IMR-90 (cell line): ENCODE results near the gene DOCK1.

Experiments used
- BHLHE40 ChIP-seq: fragments of 150-350 bp; IDR thresholded peaks from 2 replicates; pipeline ENCODE4 v1.6.1; 2016; ENCODE audit warnings: mild to moderate bottlenecking, low read depth, low read length
- CEBPB ChIP-seq: IDR thresholded peaks from 2 replicates; pipeline ENCODE4 v1.6.1; 2012; ENCODE audit warnings: low read depth, low read length, improper control_type of control experiment
- CHD1 ChIP-seq: IDR thresholded peaks from 2 replicates; pipeline ENCODE4 v1.6.1; 2012; ENCODE audit warnings: low read depth, low read length, improper control_type of control experiment
- CTCF ChIP-seq: conservative IDR thresholded peaks from 2 replicates; pipeline ENCODE4 v1.5.1; 2012; ENCODE audit warnings: mild to moderate bottlenecking, low read depth, low read length, improper control_type of control experiment
- MAZ ChIP-seq: IDR thresholded peaks from 2 replicates; pipeline ENCODE4 v1.6.1; 2012; ENCODE audit warnings: low read depth, mild to moderate bottlenecking, low read length, improper control_type of control experiment, moderate library complexity, borderline replicate concordance
- NFE2L2 ChIP-seq: fragments of 150-350 bp; IDR thresholded peaks from 2 replicates; pipeline ENCODE4 v1.6.1; 2016; ENCODE audit warnings: low read depth, mild to moderate bottlenecking, low read length
- POLR2A ChIP-seq: IDR thresholded peaks from 2 replicates; pipeline ENCODE4 v1.6.1; 2012; ENCODE audit warnings: mild to moderate bottlenecking, low read depth, low read length
- RAD21 ChIP-seq: IDR thresholded peaks from 2 replicates; pipeline ENCODE4 v1.6.1; 2012; ENCODE audit warnings: low read length, improper control_type of control experiment
- RCOR1 ChIP-seq: IDR thresholded peaks from 2 replicates; pipeline ENCODE4 v1.6.1; 2012; ENCODE audit warnings: mild to moderate bottlenecking, low read length, improper control_type of control experiment; ENCODE audit not compliant: insufficient replicate concordance
- RFX5 ChIP-seq: IDR thresholded peaks from 2 replicates; pipeline ENCODE4 v1.8.0; 2012; ENCODE audit warnings: low read depth, mild to moderate bottlenecking, low read length, moderate library complexity

DNA sequence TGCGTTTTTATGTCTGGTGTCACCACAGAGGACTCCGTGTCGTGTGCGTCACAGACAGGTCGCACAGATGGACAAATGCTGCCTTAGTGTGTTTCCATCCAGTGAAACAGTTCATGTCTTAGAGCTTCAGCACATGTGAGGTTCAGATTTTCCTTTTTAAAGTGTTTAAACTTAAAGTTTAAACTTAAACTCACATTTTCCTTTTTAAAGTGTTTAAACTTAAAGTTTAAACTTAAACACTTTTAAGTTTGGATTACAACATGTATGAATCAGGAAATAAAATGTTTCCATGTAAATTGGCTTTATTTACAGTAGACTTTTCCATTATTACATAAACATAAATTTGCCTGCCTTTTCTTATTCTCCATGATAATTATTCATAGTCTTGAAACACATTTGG is 223.9 kb downstream of the DOCK1 start:
- no peak for TF ChIP-seq CTCF
- no peak for TF ChIP-seq POLR2A
- TF ChIP-seq BHLHE40 = no peak
- TF ChIP-seq RCOR1 = no peak
- TF ChIP-seq RFX5 = no peak
- TF ChIP-seq CHD1 = no peak
- no peak for TF ChIP-seq CEBPB
- TF ChIP-seq RAD21 = no peak
- no peak for TF ChIP-seq MAZ
- TF ChIP-seq NFE2L2 = no peak
